Stimulated activated CD4-positive, alpha-beta T cell treated with anti-CD3 and anti-CD28 coated beads, Interleukin-2, amount 100 ng/mL, for 48 hours (primary cell): ENCODE results near the gene TUBB6.

Experiments used
- DNase-seq, 2 donors: peaks; one replicate each; pipeline ENCODE4 v3.0.0-alpha.2; 2020

Gene TUBB6

DNA sequence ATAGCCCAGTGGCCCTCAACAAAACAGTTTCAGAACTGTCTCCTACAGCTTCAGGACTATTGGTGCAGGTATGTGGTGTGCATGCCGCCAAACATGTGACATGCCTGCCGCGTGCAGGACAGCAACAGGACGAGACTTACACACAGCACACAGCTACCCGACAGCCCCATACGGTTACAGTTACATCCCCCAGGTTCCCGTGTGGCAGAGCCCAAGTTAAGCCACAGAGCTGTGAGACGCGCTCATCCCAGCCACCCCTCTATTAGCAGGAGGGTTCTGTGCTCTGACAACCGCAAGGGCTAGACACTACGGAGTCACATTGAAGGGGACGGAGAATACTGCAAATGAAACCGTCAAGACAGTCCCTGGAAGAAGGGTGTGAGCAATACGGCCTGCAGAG, 16.4 kb upstream of the TUBB6 start:
- DNase-seq = no peak

- DNase-seq = no peak
Measured at GRCh38 chr18:12293831-12294230, 14.2 kb upstream of the TUBB6 start.

DNA sequence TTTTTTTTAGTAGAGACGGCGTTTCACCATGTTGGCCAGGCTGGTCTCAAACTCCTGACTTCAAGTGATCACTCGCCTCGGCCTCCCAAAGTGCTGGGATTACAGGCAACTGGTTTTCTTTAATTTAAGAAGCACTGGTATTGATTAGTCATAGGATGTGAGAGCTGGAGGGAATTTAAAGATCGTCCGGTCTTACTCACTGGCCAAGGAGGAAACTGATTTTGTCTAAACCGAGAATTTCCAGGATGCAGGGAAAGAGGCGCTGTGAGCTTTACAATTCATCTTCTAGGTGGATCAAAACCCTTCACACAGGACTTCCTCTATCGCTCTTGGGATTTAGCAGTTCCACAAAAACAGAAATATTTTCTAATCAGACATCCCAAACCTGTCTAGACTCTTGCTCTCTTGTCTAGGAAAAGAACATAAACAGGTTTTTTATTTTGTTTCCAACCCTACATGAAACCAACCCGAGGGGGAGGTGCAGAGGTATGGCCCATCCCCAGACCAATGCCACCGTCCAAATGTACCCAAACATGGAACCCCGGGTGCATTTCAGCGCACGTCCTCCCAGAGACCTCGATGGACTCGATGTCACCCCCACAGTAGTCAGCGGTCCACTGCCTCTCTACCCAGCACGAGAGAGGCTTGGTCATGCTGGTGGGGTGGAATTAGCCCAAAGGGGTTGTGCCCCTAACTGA, 12.5 kb upstream of the TUBB6 start:
- DNase-seq = no peak

DNA sequence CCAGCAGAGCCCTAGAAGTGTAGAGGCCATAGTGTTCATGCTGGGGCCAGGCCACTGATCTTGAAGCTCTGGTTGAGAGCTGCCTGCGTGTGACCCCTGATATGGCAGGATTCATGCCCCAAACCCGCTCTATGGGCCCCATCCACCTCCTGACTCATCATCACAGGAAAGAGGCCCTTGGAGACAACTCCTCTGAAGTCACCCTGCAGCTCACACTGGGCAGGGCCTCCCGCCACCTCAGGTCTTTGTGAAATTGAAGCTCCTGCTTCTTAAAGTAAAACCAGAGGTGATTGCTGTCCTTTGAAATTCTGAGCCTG, 12.0 kb upstream of the TUBB6 start:
- no peak for DNase-seq

DNA sequence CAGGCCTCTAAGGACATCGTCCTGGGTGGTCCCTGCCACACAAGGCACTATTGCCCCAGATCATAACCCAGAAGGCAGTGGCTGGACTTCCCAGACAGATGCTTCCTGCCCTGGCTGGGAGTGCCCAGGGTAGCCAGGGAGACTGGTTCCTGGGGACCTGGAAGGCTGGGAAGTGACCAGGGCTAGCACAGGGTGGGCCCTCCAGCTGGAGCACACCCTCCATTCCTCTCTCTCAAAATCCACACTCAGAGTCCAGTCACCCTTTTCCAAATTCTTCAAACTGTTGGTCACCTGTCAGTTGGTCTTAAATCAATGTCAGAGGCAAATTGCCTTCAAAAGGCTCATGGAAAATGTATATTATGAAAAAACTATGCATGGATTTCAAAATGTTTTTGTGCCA, 11.6 kb upstream of the TUBB6 start:
- DNase-seq = no peak

- no peak for DNase-seq
Measured at GRCh38 chr18:12299862-12300261, 8.2 kb upstream of the TUBB6 start.

- DNase-seq = no peak
Measured at GRCh38 chr18:12301263-12302005, 6.6 kb upstream of the TUBB6 start.

- DNase-seq = no peak
Measured at GRCh38 chr18:12302391-12303147, 5.5 kb upstream of the TUBB6 start.

GRCh38 chr18:12304351-12305210, 3.5 kb upstream of the TUBB6 start:
- DNase-seq = no peak

- no peak for DNase-seq
Measured at GRCh38 chr18:12305211-12305610, 2.8 kb upstream of the TUBB6 start.

DNA sequence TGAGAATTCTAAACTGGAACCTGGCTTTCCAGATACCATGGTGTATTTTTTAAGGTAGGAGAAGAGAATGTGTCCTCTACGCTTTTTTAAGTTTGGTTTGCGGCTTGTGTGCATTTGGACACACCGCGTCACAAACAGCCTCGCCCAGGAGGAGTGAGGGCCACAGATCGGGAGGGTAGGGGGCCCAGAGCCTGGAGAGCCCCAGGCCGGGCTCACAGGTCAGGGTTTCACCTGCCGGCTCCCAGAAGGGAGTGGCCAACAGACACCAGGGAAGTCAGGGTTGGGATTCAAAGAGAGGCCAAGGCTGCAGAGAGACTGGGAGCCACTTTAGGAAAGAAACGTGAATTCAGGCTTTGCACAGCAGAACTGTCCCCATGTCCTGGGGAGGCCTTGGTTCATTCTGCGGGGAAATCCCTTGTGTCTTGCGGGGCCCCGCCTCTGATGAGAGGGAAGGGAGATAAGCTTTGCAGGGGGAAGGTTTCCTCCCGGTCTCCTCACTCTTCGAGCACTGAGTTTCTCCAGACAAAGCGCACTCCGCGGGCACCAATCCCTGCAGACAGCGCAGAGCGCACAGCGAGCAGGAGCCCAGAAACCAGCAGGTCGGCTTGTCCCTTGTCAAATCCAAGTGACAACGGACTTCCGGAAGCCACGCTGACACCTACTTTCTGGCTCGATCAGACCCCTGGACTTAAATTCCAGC, 2.0 kb upstream of the TUBB6 start:
- no peak for DNase-seq

GRCh38 chr18:12306752-12307700, 1.0 kb upstream of the TUBB6 start:
- no peak for DNase-seq

- peak; percentile 23 to 35 for DNase-seq
Measured at GRCh38 chr18:12308386-12309100, 502 bp downstream of the TUBB6 start.

DNA sequence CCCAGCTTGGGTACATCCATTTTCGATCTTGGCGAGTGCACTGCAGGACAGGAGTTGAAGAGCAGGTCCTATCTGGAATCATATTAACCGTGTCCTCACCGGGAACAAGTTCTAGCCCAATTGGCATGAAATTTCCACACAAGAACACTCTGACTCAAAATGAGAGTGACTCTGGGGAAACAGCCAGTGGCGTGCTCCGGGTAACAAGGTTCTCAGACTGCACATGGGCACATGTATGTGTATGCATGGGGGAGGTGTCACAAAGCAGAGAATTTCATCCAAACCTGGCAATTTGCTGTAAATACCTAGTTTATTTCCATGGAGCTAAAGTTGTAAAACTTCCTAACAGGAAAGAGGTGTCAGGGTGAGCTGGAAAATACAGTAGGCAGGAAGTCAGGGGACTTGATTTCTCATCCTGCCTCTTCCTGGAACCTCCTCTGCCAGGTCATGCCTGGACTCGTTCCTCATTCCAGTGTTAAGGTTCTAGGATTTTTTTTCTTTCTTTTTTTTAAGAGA, 1.7 kb downstream of the TUBB6 start:
- no peak for DNase-seq

- no peak for DNase-seq
Measured at GRCh38 chr18:12310762-12311161, 2.7 kb downstream of the TUBB6 start.

DNA sequence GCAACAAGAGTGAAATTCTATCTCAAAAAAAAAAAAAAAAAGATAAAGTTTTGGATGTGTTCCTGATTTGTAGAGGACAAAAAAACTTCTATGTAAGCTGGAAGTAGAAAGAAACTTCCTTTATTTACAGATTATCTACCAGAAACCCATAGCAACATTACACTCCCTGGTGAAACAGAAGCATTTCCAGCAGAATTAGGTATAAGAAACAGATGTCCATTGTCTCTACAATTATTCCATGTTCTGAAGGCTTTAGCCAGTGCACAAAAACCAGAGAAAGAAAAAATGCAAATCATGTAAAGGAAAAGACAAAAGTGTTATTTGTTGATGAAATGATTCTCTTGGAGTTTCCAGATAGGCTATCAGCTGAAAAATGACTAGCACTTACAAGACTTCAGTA, 4.9 kb downstream of the TUBB6 start:
- no peak for DNase-seq

GRCh38 chr18:12313530-12314245, 5.6 kb downstream of the TUBB6 start:
- no peak for DNase-seq

GRCh38 chr18:12314591-12315305, 6.7 kb downstream of the TUBB6 start:
- DNase-seq = no peak

DNA sequence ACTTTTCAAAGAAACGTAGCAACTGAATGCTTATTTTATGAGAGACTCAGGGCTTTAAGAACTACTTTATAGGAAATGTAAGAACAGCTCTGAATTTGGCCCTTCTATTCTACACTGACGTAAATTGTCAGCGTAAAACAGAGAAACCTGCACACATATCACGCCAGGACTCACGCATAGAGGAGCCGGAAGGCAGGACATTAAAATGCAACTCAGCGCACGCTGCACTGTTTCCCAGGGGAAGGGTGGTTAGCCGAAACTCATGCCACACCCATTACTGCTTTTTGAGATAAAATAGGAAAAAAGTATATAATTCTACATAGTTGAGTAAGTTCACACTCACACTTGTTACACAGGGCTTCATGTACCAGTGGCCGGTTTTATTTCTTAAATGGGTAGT, 7.4 kb downstream of the TUBB6 start:
- DNase-seq = no peak
